ENCODE data around the gene SEC63. TPM values are rescaled to one million over a fixed set of nuclear protein-coding genes. Genes with fewer than 3 reads are reported as not detected.
"Not testable (repeated sequence)": the region's sequence is repeated elsewhere in the genome, so short reads cannot be mapped to it uniquely, and the experiment has no call there.

SEC63 gene
- total RNA-seq, 2 donors from 2014 or later = 73.4 to 97.9 TPM

DNA sequence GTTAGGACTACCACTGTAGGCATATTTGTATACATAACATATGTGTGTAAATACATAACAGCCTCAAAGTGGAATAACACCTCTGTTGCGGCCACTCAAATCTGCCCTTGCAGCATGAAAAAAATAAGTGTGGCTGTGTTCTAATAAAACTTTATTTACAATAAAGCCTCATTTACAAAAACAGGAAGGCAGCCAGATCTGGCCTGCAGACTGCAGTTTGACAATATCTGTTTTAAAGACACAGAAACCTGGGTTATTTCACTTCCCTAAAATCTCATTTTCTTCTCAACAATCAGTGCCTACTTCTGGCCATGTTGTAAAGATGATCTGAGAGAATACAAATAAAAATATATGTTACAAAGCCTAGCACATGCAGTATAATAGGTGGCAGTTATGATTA lies 80.0 kb downstream of the SEC63 start:
- no peaks in the 10 kb centered on the region for H3K27me3 ChIP-seq
- no peaks in the 10 kb centered on the region for H3K9me3 ChIP-seq
- TF ChIP-seq, protein P1, sequence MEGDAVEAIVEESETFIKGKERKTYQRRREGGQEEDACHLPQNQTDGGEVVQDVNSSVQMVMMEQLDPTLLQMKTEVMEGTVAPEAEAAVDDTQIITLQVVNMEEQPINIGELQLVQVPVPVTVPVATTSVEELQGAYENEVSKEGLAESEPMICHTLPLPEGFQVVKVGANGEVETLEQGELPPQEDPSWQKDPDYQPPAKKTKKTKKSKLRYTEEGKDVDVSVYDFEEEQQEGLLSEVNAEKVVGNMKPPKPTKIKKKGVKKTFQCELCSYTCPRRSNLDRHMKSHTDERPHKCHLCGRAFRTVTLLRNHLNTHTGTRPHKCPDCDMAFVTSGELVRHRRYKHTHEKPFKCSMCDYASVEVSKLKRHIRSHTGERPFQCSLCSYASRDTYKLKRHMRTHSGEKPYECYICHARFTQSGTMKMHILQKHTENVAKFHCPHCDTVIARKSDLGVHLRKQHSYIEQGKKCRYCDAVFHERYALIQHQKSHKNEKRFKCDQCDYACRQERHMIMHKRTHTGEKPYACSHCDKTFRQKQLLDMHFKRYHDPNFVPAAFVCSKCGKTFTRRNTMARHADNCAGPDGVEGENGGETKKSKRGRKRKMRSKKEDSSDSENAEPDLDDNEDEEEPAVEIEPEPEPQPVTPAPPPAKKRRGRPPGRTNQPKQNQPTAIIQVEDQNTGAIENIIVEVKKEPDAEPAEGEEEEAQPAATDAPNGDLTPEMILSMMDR (IDR thresholded peaks at IDR 0.05) = no peak
- no peak for TF ChIP-seq POLR2A (IDR thresholded peaks at IDR 0.05)
- no peak overlapping the region for H3K27ac ChIP-seq
- H3K4me3 ChIP-seq = no peak overlapping the region
- ATAC-seq (no peak), DNase-seq (no peak)
- WGBS, 2 donors = 91 to 100% methylated on average over 1 of the region's 1 CpG
- H3K4me1 ChIP-seq = peaks cover 11% of the 10 kb centered on the region
- intact Hi-C loops (cut with DNase I) = no loop called here
- peaks cover 11 to 23% of the 10 kb centered on the region in 2 donors for H3K36me3 ChIP-seq (replicated peaks in 1 of 2; ENCODE audit: insufficient read depth in 1 of 2, low read depth in 2 of 2)

DNA sequence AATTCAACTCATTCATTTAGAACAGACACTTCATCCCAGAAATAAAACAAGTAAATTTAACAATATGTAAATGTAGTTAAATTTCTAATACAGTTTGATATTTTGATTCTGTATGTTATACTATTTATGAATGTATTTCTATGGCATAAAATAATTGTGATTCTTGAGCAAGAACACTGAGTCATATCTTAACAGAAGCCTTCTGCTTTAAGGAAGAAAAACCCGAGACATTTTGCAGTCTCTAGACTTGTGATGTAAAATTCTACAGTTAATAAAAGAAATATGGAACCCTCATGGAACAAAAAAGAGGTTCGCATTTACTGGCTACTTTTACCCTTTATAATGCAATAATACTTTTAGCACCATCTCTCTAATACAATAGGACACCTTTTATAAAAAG lies 86.0 kb downstream of the SEC63 start:
- Histone ChIP-seq H3K9me3 (no peaks in the 10 kb centered on the region), H3K4me3 (no peak overlapping the region), H3K27ac (no peak overlapping the region), H3K27me3 (no peaks in the 10 kb centered on the region), H3K4me1 (no peaks in the 10 kb centered on the region), H3K36me3 (replicated peaks in 1 of 2; ENCODE audit: insufficient read depth in 1 of 2, low read depth in 2 of 2) (peaks cover 5 to 15% of the 10 kb centered on the region in 2 donors)
- DNase-seq (no peak), ATAC-seq (no peak)
- TF ChIP-seq, protein P1 (IDR thresholded peaks at IDR 0.05) = no peak
- no peak for TF ChIP-seq POLR2A (IDR thresholded peaks at IDR 0.05)
- 81 to 89% methylated on average over 2 of the region's 2 CpGs for WGBS, 2 donors
- intact Hi-C loops (cut with DNase I) = no loop called here

DNA sequence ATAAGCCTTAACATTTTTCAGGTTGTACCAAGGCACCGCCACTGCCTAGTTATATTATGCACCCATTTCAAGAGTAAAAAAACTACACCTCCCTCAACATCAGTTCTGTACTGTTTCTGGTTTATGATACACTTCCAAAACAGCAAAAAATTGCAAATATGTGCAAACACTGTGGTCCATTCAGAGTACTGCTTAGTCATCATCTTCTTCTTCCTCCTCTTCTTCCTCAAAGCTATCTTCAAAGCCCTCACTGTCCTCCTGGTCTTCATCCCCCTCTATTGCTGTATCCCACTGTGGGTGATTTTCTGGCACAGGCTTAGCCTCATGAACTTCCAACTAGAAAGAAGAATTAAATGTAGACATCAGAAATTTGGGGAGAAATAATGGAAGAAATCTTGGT lies 86.5 kb downstream of the SEC63 start:
- H3K27me3 ChIP-seq; H3K9me3 ChIP-seq; intact Hi-C loops (cut with DNase I); H3K4me3 ChIP-seq; H3K27ac ChIP-seq; ATAC-seq; DNase-seq; H3K4me1 ChIP-seq: not testable (repeated sequence)
- H3K36me3 ChIP-seq (replicated peaks in 1 of 2; ENCODE audit: insufficient read depth in 1 of 2, low read depth in 2 of 2) = peaks cover 5 to 15% of the 10 kb centered on the region in 2 donors
- WGBS, 2 donors = 93 to 100% methylated on average over 1 of the region's 1 CpG

DNA sequence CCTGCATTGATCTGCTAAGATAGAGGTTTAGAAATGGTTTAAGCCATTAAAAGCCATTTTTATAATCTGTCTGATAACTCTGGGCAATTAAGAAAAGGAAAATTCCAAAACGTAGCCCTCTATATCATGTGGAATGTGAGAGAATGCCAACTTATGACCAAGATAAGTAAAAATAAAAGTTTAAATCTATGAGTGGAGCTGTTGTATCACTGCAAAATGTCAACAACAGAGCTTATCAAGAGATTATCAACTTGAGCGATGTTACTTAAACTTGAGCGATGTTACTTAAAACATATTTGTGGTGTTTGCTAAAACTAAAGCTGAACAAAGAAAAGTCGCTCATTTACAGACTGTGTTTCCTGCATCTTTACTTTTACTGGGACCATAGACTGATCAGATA lies 87.0 kb downstream of the SEC63 start:
- intact Hi-C loops (cut with DNase I) = no loop called here
- Histone ChIP-seq H3K9me3 (no peaks in the 10 kb centered on the region), H3K4me1 (no peaks in the 10 kb centered on the region), H3K27ac (no peak overlapping the region), H3K4me3 (no peak overlapping the region), H3K27me3 (no peaks in the 10 kb centered on the region), H3K36me3 (replicated peaks in 1 of 2; ENCODE audit: insufficient read depth in 1 of 2, low read depth in 2 of 2) (peaks cover 5 to 15% of the 10 kb centered on the region in 2 donors)
- DNase-seq (no peak), ATAC-seq (no peak)
- 80 to 82% methylated on average over 4 of the region's 4 CpGs for WGBS, 2 donors
- TF ChIP-seq, protein P1 (IDR thresholded peaks at IDR 0.05) = no peak
- no peak for TF ChIP-seq POLR2A (IDR thresholded peaks at IDR 0.05)

DNA sequence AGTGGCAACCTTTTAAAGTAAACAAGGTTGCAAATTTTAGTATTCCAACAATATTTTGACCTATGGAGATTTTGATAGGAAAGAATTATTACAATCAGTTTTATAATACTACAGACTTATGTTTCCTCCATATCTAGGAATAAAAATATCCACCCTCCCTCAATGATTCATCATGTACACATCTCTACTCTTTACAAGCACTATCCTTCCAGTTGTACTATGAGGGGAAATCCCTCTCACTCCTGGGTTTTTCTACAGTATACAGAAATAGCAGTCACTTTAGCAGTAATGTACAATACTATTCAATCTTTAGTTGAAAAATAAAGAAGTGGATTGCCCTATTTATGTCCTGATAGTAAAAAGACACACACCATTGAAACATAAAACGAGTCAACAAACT lies 87.6 kb downstream of the SEC63 start:
- 63 to 81% methylated on average over 1 of the region's 1 CpG for WGBS, 2 donors
- DNase-seq (no peak), ATAC-seq (no peak)
- H3K9me3 ChIP-seq = no peaks in the 10 kb centered on the region
- peaks cover 2 to 10% of the 10 kb centered on the region in 2 donors for H3K36me3 ChIP-seq (replicated peaks in 1 of 2; ENCODE audit: insufficient read depth in 1 of 2, low read depth in 2 of 2)
- intact Hi-C loops (cut with DNase I) = no loop called here
- H3K27ac ChIP-seq = no peak overlapping the region
- no peak overlapping the region for H3K4me3 ChIP-seq
- H3K27me3 ChIP-seq = no peaks in the 10 kb centered on the region
- no peak for TF ChIP-seq POLR2A (IDR thresholded peaks at IDR 0.05)
- TF ChIP-seq, protein P1 (IDR thresholded peaks at IDR 0.05) = no peak
- H3K4me1 ChIP-seq = no peaks in the 10 kb centered on the region
